Measurements from ENCODE around the gene PDGFRA. TPM values are rescaled to one million over a fixed set of nuclear protein-coding genes. Genes with fewer than 3 reads are reported as not detected.

PDGFRA gene
- total RNA-seq, 6 experiments from 2014 or later: 7.0 to 32.6 (median 13.6) TPM

DNA sequence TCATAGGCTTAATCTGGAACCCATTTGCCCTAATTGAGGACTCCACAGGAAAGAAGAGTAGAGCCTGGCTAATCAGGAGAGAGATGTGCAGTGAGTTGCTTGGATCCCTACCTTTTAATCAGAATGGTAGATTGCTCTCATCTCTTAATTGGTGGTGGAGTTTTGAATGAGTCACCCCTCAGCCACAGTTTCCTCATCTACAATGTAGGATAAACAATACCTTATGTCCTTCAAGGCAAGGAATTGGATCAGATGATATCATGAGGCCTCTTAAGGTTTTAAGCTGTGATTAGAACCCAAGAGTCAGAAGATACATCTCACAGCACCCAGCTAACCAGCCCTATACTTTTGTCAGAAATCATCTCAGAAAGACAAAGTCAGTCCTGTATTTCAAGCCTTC lies 39.1 kb downstream of the PDGFRA start:
- DNase-seq (no peak), ATAC-seq (no peak)
- intact Hi-C loops (cut with DNase I): no loop called here
- no peaks in the 10 kb centered on the region for H3K27me3 ChIP-seq
- no peak for TF ChIP-seq POLR2A (IDR thresholded peaks at IDR 0.05)
- no peak for TF ChIP-seq CTCF (IDR thresholded peaks at IDR 0.05)
- no peak overlapping the region for H3K27ac ChIP-seq
- H3K9me3 ChIP-seq: no peaks in the 10 kb centered on the region
- no peak overlapping the region for H3K4me3 ChIP-seq
- H3K4me1 ChIP-seq: peaks cover 0 to 5% (median 2%) of the 10 kb centered on the region in 4 donors
- no peaks in the 10 kb centered on the region for H3K36me3 ChIP-seq

DNA sequence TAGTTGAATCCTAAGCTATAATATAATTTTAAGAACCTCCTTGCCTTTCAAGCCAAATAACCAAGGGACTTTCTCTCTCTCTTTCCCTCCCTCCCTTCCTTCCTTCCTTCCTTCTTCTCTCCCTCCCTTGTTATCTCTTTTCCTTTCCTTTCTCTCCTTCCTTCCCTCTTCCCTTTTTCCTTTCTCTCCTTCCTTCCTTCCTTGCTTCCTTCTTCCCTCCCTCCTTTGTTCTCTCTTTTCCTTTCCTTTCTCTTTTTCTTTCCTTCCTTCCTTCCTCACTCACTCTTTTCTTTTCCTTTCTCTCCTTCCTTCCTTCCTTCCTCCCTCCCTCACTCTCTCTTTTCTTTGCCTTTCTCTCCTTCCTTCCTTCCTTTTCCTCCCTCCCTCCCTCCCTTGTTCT lies 42.4 kb downstream of the PDGFRA start:
- DNase-seq: no peak
- no peak for TF ChIP-seq POLR2A (IDR thresholded peaks at IDR 0.05)
- no peak for TF ChIP-seq CTCF (IDR thresholded peaks at IDR 0.05)
- no peak for ATAC-seq
- Histone ChIP-seq H3K36me3 (no peaks in the 10 kb centered on the region), H3K27me3 (no peaks in the 10 kb centered on the region), H3K4me1 (no peaks in the 10 kb centered on the region), H3K4me3 (no peak overlapping the region), H3K9me3 (no peaks in the 10 kb centered on the region), H3K27ac (no peak overlapping the region)
- intact Hi-C loops (cut with DNase I): no loop called here

GRCh38 chr4:54272051-54272450 lies 43.0 kb downstream of the PDGFRA start:
- TF ChIP-seq POLR2A (IDR thresholded peaks at IDR 0.05) (no peak), CTCF (IDR thresholded peaks at IDR 0.05) (no peak)
- no peak overlapping the region for H3K4me3 ChIP-seq
- H3K27ac ChIP-seq: no peak overlapping the region
- whole genome bisulfite sequencing (ENCODE audit: insufficient coverage, low coverage, low lambda C conversion rate, missing lambda C conversion rate): 87% methylated on average over 3 of the region's 3 CpGs
- no peaks in the 10 kb centered on the region for H3K27me3 ChIP-seq
- DNase-seq (no peak), ATAC-seq (no peak)
- no peaks in the 10 kb centered on the region for H3K36me3 ChIP-seq
- intact Hi-C loops (cut with DNase I): no loop called here
- H3K9me3 ChIP-seq: no peaks in the 10 kb centered on the region
- H3K4me1 ChIP-seq: no peaks in the 10 kb centered on the region

GRCh38 chr4:54274264-54274663 lies 45.2 kb downstream of the PDGFRA start:
- no peaks in the 10 kb centered on the region for H3K4me1 ChIP-seq
- no peak for ATAC-seq
- H3K9me3 ChIP-seq: no peaks in the 10 kb centered on the region
- DNase-seq: no peak
- no peak for TF ChIP-seq POLR2A (IDR thresholded peaks at IDR 0.05)
- no peak for TF ChIP-seq CTCF (IDR thresholded peaks at IDR 0.05)
- H3K27ac ChIP-seq: no peak overlapping the region
- intact Hi-C loops (cut with DNase I): no loop called here
- no peaks in the 10 kb centered on the region for H3K36me3 ChIP-seq
- H3K4me3 ChIP-seq: no peak overlapping the region
- 80% methylated on average over 3 of the region's 3 CpGs for WGBS (ENCODE audit: insufficient coverage, low coverage, low lambda C conversion rate, missing lambda C conversion rate)
- no peaks in the 10 kb centered on the region for H3K27me3 ChIP-seq
